ENCODE results near the gene KDM2A.

Gene KDM2A

GRCh38 chr11:67274768-67275605 is 155.9 kb downstream of the KDM2A start:
- no peak overlapping the region for H3K4me3 ChIP-seq (ENCODE audit: low read depth, low read length)
- DNase-seq (ENCODE audit: low read depth) = no peak
- TF ChIP-seq CTCF (conservative IDR thresholded peaks at IDR 0.05; ENCODE audit: low read depth, low read length) = no peak

GRCh38 chr11:67275606-67276409 is 156.7 kb downstream of the KDM2A start:
- TF ChIP-seq CTCF (conservative IDR thresholded peaks at IDR 0.05; ENCODE audit: low read depth, low read length) = no peak
- H3K4me3 ChIP-seq (ENCODE audit: low read depth, low read length) = no peak overlapping the region
- DNase-seq (ENCODE audit: low read depth) = no peak

GRCh38 chr11:67276781-67277230 is 157.7 kb downstream of the KDM2A start:
- H3K4me3 ChIP-seq (ENCODE audit: low read depth, low read length) = no peak overlapping the region
- peak; percentile 23 for TF ChIP-seq CTCF (conservative IDR thresholded peaks at IDR 0.05; ENCODE audit: low read depth, low read length)
- DNase-seq (ENCODE audit: low read depth) = peak; percentile 44

GRCh38 chr11:67277231-67277961 is 158.3 kb downstream of the KDM2A start:
- DNase-seq (ENCODE audit: low read depth) = peak; percentile 88
- TF ChIP-seq CTCF (conservative IDR thresholded peaks at IDR 0.05; ENCODE audit: low read depth, low read length) = no peak
- H3K4me3 ChIP-seq (ENCODE audit: low read depth, low read length) = peak overlapping the region; percentile 41

- no peak overlapping the region for H3K4me3 ChIP-seq (ENCODE audit: low read depth, low read length)
- DNase-seq (ENCODE audit: low read depth) = no peak
- TF ChIP-seq CTCF (conservative IDR thresholded peaks at IDR 0.05; ENCODE audit: low read depth, low read length) = no peak
Observed at GRCh38 chr11:67278135-67278938, 159.3 kb downstream of the KDM2A start.

GRCh38 chr11:67278939-67279588 is 160.0 kb downstream of the KDM2A start:
- TF ChIP-seq CTCF (conservative IDR thresholded peaks at IDR 0.05; ENCODE audit: low read depth, low read length) = no peak
- no peak for DNase-seq (ENCODE audit: low read depth)
- H3K4me3 ChIP-seq (ENCODE audit: low read depth, low read length) = no peak overlapping the region

Measured in choroid plexus epithelial cell (primary cell).